Neural progenitor cell (in vitro differentiated cells): ENCODE data around the gene LRRC8B. TPM values are rescaled to one million over a fixed set of nuclear protein-coding genes. Genes with fewer than 3 reads are reported as not detected.

Source experiments
- DNase-seq: peaks from one replicate; pipeline ENCODE4 v3.0.0-alpha.2; 2016; ENCODE audit warnings: low spot score
- H2AFZ ChIP-seq: fragments of 200-600 bp; sonication (generic); replicated peaks from 2 replicates; pipeline ENCODE4 v1.6.1; 2016; ENCODE audit warnings: antibody characterized with exemption
- H3F3A ChIP-seq: fragments of 200-600 bp; sonication (generic); 2 replicates; pipeline ENCODE4 v1.6.1; 2016; ENCODE audit warnings: antibody characterized with exemption, low read depth
- H3K27ac ChIP-seq: fragments of 200-600 bp; sonication (generic); 2 replicates; pipeline ENCODE4 v1.5.1; 2016; ENCODE audit warnings: mild to moderate bottlenecking
- H3K27me3 ChIP-seq: fragments of 200-600 bp; sonication (generic); 2 replicates; pipeline ENCODE4 v1.6.1; 2016; ENCODE audit warnings: mild to moderate bottlenecking, moderate library complexity
- H3K36me3 ChIP-seq: fragments of 200-600 bp; sonication (generic); 2 replicates; pipeline ENCODE4 v1.5.1; 2016
- H3K4me1 ChIP-seq: fragments of 200-600 bp; sonication (generic); 2 replicates; pipeline ENCODE4 v1.6.1; 2016; ENCODE audit warnings: mixed run types
- H3K4me2 ChIP-seq: fragments of 200-600 bp; sonication (generic); 2 replicates; pipeline ENCODE4 v1.6.1; 2016
- H3K4me3 ChIP-seq: fragments of 200-600 bp; sonication (generic); 2 replicates; pipeline ENCODE4 v1.5.1; 2016
- H3K79me2 ChIP-seq: fragments of 200-600 bp; sonication (generic); 2 replicates; pipeline ENCODE4 v1.6.1; 2016; ENCODE audit warnings: low read depth
- H3K9ac ChIP-seq: fragments of 200-600 bp; sonication (generic); 2 replicates; pipeline ENCODE4 v1.6.1; 2016
- H3K9me3 ChIP-seq: fragments of 200-600 bp; sonication (generic); 2 replicates; pipeline ENCODE4 v1.5.1; 2016; ENCODE audit warnings: low read depth
- H4K20me1 ChIP-seq: fragments of 200-600 bp; sonication (generic); 2 replicates; pipeline ENCODE4 v1.6.1; 2016; ENCODE audit warnings: low read depth
- H3K27ac Mint-ChIP-seq: 3 replicates; pipeline ENCODE4 v1.8.0; 2021; ENCODE audit warnings: mixed read lengths
- H3K27me3 Mint-ChIP-seq: 2 replicates; pipeline ENCODE4 v1.8.0; 2022; ENCODE audit warnings: low read depth, mild to moderate bottlenecking, inconsistent platforms, moderate library complexity, mixed read lengths; ENCODE audit not compliant: insufficient read depth
- H3K36me3 Mint-ChIP-seq: 3 replicates; pipeline ENCODE4 v1.8.0; 2021; ENCODE audit warnings: mixed read lengths
- H3K4me1 Mint-ChIP-seq: 3 replicates; pipeline ENCODE4 v1.8.0; 2021; ENCODE audit warnings: mixed read lengths
- H3K4me3 Mint-ChIP-seq: 3 replicates; pipeline ENCODE4 v1.8.0; 2021; ENCODE audit warnings: mild to moderate bottlenecking, moderate library complexity, mixed read lengths
- H3K9me3 Mint-ChIP-seq: 3 replicates; pipeline ENCODE4 v1.8.0; 2020; ENCODE audit warnings: mixed read lengths
- EZH2 ChIP-seq: fragments of 200-600 bp; sonication (generic); IDR thresholded peaks from 2 replicates; pipeline ENCODE4 v1.6.1; 2017; ENCODE audit warnings: antibody characterized with exemption, mild to moderate bottlenecking, moderate library complexity
- EZH2phosphoT487 ChIP-seq: fragments of 200-600 bp; sonication (generic); IDR thresholded peaks from 2 replicates; pipeline ENCODE4 v1.6.1; 2017; ENCODE audit warnings: antibody characterized with exemption
- total RNA-seq: library from RNA; depleted of rRNA; stranded (reverse); fragments of >200 nt; gene quantifications from 2 replicates; pipeline ENCODE4 v1.2.3, GENCODE V29; 2015; ENCODE audit warnings: low replicate concordance
- TF ChIP-seq, protein P1 (sequence below): fragments of 200-600 bp; sonication (generic); IDR thresholded peaks from 2 replicates; pipeline ENCODE4 v1.5.1; 2017; ENCODE audit warnings: antibody characterized with exemption, mild to moderate bottlenecking

The LRRC8B gene
- total RNA-seq, 1 donor from 2014 or later, result 37.3 TPM

DNA sequence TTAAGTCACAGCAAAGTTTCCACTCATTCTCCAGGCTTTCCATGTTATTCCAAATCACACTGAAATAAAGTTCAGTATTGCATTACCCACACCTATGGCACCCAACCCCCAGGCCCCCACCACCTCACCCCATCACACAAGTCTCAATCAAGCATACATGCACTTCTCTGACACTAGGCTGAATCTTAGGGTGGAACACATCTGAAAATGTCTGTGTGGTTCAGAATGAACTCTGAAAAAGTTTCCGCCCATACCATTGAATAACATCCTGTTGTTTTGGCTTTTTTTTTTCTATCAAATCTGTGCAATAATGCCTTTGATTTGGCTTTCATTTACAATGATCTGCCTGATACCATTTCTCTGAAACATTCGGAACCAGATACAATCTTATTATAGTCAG is 82.5 kb downstream of the LRRC8B start:
- no peak overlapping the region for H3K27ac ChIP-seq

GRCh38 chr1:89607586-89608318 is 83.1 kb downstream of the LRRC8B start:
- H3F3A ChIP-seq, result no peaks in the 10 kb centered on the region
- no peaks in the 10 kb centered on the region for H3K27me3 ChIP-seq
- DNase-seq, result no peak
- no peaks in the 10 kb centered on the region for H3K36me3 ChIP-seq
- no peaks in the 10 kb centered on the region for H3K79me2 ChIP-seq
- H3K9ac ChIP-seq, result no peak overlapping the region
- H3K4me1 ChIP-seq, result no peaks in the 10 kb centered on the region
- H3K4me2 ChIP-seq, result no peak overlapping the region
- no peak overlapping the region for H3K4me3 ChIP-seq
- H3K27ac ChIP-seq, result no peak overlapping the region
- no peaks in the 10 kb centered on the region for H4K20me1 ChIP-seq
- Mint-ChIP-seq H3K4me1 (peaks cover 17% of the 10 kb centered on the region), H3K9me3 (no peaks in the 10 kb centered on the region), H3K36me3 (no peaks in the 10 kb centered on the region), H3K27ac (no peak overlapping the region), H3K27me3 (peaks cover under 1% of the 10 kb centered on the region), H3K4me3 (no peak overlapping the region)
- no peaks in the 10 kb centered on the region for H3K9me3 ChIP-seq
- TF ChIP-seq EZH2phosphoT487, result no peak
- TF ChIP-seq EZH2, result no peak
- TF ChIP-seq, protein P1, sequence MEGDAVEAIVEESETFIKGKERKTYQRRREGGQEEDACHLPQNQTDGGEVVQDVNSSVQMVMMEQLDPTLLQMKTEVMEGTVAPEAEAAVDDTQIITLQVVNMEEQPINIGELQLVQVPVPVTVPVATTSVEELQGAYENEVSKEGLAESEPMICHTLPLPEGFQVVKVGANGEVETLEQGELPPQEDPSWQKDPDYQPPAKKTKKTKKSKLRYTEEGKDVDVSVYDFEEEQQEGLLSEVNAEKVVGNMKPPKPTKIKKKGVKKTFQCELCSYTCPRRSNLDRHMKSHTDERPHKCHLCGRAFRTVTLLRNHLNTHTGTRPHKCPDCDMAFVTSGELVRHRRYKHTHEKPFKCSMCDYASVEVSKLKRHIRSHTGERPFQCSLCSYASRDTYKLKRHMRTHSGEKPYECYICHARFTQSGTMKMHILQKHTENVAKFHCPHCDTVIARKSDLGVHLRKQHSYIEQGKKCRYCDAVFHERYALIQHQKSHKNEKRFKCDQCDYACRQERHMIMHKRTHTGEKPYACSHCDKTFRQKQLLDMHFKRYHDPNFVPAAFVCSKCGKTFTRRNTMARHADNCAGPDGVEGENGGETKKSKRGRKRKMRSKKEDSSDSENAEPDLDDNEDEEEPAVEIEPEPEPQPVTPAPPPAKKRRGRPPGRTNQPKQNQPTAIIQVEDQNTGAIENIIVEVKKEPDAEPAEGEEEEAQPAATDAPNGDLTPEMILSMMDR, result no peak
- H2AFZ ChIP-seq, result no peak overlapping the region

More for the DNA sequence above, 82.5 kb downstream of the LRRC8B start:
- no peak overlapping the region for H2AFZ ChIP-seq
- Mint-ChIP-seq H3K4me3 (no peak overlapping the region), H3K4me1 (peaks cover 17% of the 10 kb centered on the region), H3K27ac (no peak overlapping the region), H3K36me3 (no peaks in the 10 kb centered on the region), H3K9me3 (no peaks in the 10 kb centered on the region), H3K27me3 (peaks cover 2% of the 10 kb centered on the region)
- H3K9me3 ChIP-seq, result no peaks in the 10 kb centered on the region
- no peaks in the 10 kb centered on the region for H3F3A ChIP-seq
- H3K4me1 ChIP-seq, result no peaks in the 10 kb centered on the region
- no peak overlapping the region for H3K4me3 ChIP-seq
- H3K79me2 ChIP-seq, result no peaks in the 10 kb centered on the region
- H3K36me3 ChIP-seq, result no peaks in the 10 kb centered on the region
- H3K4me2 ChIP-seq, result no peak overlapping the region
- no peak for DNase-seq
- no peak overlapping the region for H3K9ac ChIP-seq
- no peaks in the 10 kb centered on the region for H3K27me3 ChIP-seq
- H4K20me1 ChIP-seq, result no peaks in the 10 kb centered on the region
- TF ChIP-seq, protein P1, result no peak
- TF ChIP-seq EZH2phosphoT487 (no peak), EZH2 (no peak)

- no peak overlapping the region for H2AFZ ChIP-seq
- H3K36me3 Mint-ChIP-seq, result no peaks in the 10 kb centered on the region
- no peaks in the 10 kb centered on the region for H3K9me3 ChIP-seq
- H3K4me1 ChIP-seq, result no peaks in the 10 kb centered on the region
- no peak overlapping the region for H3K4me2 ChIP-seq
- H3K4me1 Mint-ChIP-seq, result peaks cover 17% of the 10 kb centered on the region
- no peak overlapping the region for H3K27ac ChIP-seq
- TF ChIP-seq EZH2phosphoT487 (no peak), EZH2 (no peak)
- TF ChIP-seq, protein P1, result no peak
- no peaks in the 10 kb centered on the region for H3K9me3 Mint-ChIP-seq
- H4K20me1 ChIP-seq, result no peaks in the 10 kb centered on the region
- no peak for DNase-seq
- no peak overlapping the region for H3K27ac Mint-ChIP-seq
- H3K79me2 ChIP-seq, result no peaks in the 10 kb centered on the region
- no peaks in the 10 kb centered on the region for H3F3A ChIP-seq
- no peaks in the 10 kb centered on the region for H3K36me3 ChIP-seq
- H3K27me3 ChIP-seq, result no peaks in the 10 kb centered on the region
- no peak overlapping the region for H3K4me3 Mint-ChIP-seq
- H3K4me3 ChIP-seq, result no peak overlapping the region
- no peak overlapping the region for H3K9ac ChIP-seq
- no peaks in the 10 kb centered on the region for H3K27me3 Mint-ChIP-seq
Observed at GRCh38 chr1:89608319-89608983, 83.8 kb downstream of the LRRC8B start.
